ENCODE measurements around the gene PLTP. TPM values are rescaled to one million over a fixed set of nuclear protein-coding genes. Genes with fewer than 3 reads are reported as not detected.

The PLTP gene
- total and polyA plus RNA-seq, 2 of the 13 experiments (the other 11 are each of a cell fraction or from before 2014, with no cell fraction given) = 16.9 to 28.6 TPM

DNA sequence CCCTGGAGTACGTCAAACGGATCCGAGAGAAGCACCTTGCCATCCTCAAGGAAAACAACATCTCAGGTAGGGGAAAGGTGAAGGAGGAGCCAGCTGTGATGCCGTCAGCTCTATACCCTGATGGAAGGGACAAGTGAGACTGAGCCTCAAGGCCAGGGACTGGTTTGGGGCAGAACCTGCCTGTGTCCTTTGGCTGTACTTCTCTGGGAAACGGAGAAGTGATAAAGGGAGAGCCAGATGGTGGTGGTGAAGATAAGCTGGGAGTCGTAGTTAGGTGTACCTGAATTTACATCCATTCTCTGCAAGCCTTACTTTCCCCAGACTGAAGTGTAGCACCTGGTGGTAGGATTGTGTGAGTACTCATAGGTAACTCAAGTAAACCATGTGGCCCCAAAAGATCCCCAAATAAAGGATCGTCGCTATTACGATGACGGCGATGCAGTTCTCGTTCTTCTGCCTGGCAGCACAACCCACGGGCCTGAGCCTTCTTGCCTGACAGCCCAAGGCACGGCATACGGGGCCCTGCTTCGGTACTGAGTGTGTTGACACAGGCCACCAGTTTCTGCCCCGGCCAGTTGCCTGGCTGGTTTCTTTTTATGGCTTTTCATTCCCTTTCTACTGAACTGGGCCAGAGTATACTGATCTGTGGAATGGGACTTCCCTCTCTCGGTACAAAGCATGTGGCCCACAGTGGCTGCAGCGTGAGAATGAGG is 33.2 kb upstream of the PLTP start (continued):
- TF ChIP-seq GZF1 (CRISPR knock-in tag; IDR thresholded peaks at IDR 0.05) = no peak
- TF ChIP-seq ARNT (IDR thresholded peaks at IDR 0.05) = no peak
- no peak for TF ChIP-seq MXI1 (IDR thresholded peaks at IDR 0.05; ENCODE audit: borderline replicate concordance, low read depth, low read length)
- TF ChIP-seq AGO2 (optimal IDR thresholded peaks at IDR 0.05; ENCODE audit: low read depth, low read length) = no peak
- TF ChIP-seq DPF2 (CRISPR knock-in tag; IDR thresholded peaks at IDR 0.05; ENCODE audit: borderline replicate concordance, low read depth) = 0 out of 2 replicates have a peak, but pooled peaks have one; percentile 5
- TF ChIP-seq LCORL (IDR thresholded peaks at IDR 0.05) = no peak
- TF ChIP-seq LCORL (CRISPR knock-in tag; IDR thresholded peaks at IDR 0.05) = no peak
- TF ChIP-seq POLR2AphosphoS2 (IDR thresholded peaks at IDR 0.05; ENCODE audit: low read depth, low read length) = no peak
- TF ChIP-seq, protein P1, sequence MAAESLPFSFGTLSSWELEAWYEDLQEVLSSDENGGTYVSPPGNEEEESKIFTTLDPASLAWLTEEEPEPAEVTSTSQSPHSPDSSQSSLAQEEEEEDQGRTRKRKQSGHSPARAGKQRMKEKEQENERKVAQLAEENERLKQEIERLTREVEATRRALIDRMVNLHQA (CRISPR knock-in tag; IDR thresholded peaks at IDR 0.05) = no peak
- TF ChIP-seq ZNF713 (CRISPR knock-in tag; IDR thresholded peaks at IDR 0.05) = no peak

DNA sequence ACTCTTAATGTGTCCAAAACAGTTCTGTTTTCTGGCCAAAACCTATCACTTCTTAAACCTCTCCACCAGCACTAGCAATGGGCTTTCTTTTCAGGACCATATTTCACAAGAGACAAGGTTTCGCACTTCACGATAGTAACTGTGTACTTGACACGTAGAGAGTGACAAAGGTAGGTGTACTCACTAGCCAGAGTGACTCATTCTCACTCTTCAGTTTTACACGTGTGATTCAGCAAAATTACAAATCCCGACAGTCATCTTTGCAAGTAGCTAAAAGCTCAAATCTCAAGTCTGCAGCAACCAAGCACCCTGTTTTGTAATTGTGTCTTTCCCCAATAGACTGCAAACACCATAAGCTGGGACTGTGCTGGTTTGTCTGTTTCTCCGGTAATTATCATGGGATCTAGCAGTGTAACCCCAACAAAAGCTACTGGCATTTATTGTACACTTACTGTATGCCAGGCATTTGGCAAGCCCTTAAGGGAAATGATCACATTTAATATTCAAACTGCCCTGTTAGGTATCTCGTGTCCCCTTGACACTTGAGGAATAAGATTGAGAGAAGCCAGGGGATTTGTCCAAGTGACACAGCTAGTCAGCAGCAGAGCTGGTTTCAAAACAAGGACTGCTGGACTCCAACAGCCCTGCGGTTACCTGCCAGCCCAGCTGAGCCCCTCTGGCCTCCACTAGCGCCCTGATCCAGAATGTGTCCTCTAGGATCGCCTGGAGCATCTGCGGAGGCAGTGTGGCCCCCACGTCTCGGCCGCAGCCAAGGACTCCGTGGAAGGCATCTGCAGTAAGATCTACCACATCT is 32.4 kb upstream of the PLTP start:
- ChIA-PET CTCF (ENCODE audit: low intra/inter-chr PET ratio, low total read pairs) (no interaction called here), POLR2A (interaction anchor here (0.5 to 7.7 kb wide), 5 partner anchors 9 to 54 kb away, joined by 3 to 201 read pairs (median 4); partner anchors contain the start of genes CTSA, NEURL2, PCIF1 and ZNF335)
- Histone ChIP-seq H4K20me1 (ENCODE audit: insufficient read depth, low read length) (no peaks in the 10 kb centered on the region), H3K27ac (ENCODE audit: extremely low read length, insufficient read depth, low read length) (no peak overlapping the region), H3K4me3 (replicated peaks in 1 of 3; ENCODE audit: insufficient read depth in 1 of 3, low read depth in 2 of 3, low read length in 3 of 3) (no peak overlapping the region), H3K9me3 (ENCODE audit: low read length) (no peaks in the 10 kb centered on the region), H3K36me3 (replicated peaks in 1 of 2; ENCODE audit: control insufficient read depth in 1 of 2, insufficient read depth in 2 of 2, low read length in 2 of 2) (peaks cover 56 to 81% of the 10 kb centered on the region in 2 experiments), H3K79me2 (ENCODE audit: insufficient read depth, low read length) (no peaks in the 10 kb centered on the region), H3K4me2 (ENCODE audit: low read depth, low read length) (no peak overlapping the region), H3K4me1 (ENCODE audit: insufficient read depth, low read length) (peaks cover 30% of the 10 kb centered on the region), H2AFZ (ENCODE audit: low read length) (no peak overlapping the region), H3K9ac (ENCODE audit: insufficient read depth, low read depth, low read length) (no peak overlapping the region), H3K27me3 (ENCODE audit: control insufficient read depth in 1 of 2, insufficient read depth in 2 of 2, low read length in 2 of 2) (no peaks in the 10 kb centered on the region)
- BruUV-seq (replicated peaks) = no TSS peak
- ATAC-seq (no peak), DNase-seq (ENCODE audit: low spot score) (no peak), FAIRE-seq (peak; percentile 4)
- 95% methylated on average over 15 of the region's 15 CpGs for WGBS (ENCODE audit: low lambda C conversion rate)
- TF ChIP-seq MED8 (CRISPR knock-in tag; IDR thresholded peaks at IDR 0.05; ENCODE audit: insufficient replicate concordance) (no peak), NFE2L2 (IDR thresholded peaks at IDR 0.05; ENCODE audit: low read length) (peak; percentile 56), PAF1 (CRISPR knock-in tag; IDR thresholded peaks at IDR 0.05) (0 out of 2 replicates have a peak, but pooled peaks have one; percentile 7), MAFF (IDR thresholded peaks at IDR 0.05; ENCODE audit: low read depth, low read length) (peak; percentile 15; the same call in 1 of the 2 replicates), ZNF672 (CRISPR knock-in tag; IDR thresholded peaks at IDR 0.05) (0 out of 2 replicates have a peak, but pooled peaks have one; percentile 34), POLR2AphosphoS2 (IDR thresholded peaks at IDR 0.05; ENCODE audit: low read depth, low read length) (0 out of 2 replicates have a peak, but pooled peaks have one; percentile 48), ISX (CRISPR knock-in tag; conservative IDR thresholded peaks at IDR 0.05) (0 out of 2 replicates have a peak, but pooled peaks have one; percentile 40)
- TF ChIP-seq, protein P2, sequence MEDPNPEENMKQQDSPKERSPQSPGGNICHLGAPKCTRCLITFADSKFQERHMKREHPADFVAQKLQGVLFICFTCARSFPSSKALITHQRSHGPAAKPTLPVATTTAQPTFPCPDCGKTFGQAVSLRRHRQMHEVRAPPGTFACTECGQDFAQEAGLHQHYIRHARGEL (CRISPR knock-in tag; IDR thresholded peaks at IDR 0.05) = no peak
- in situ Hi-C loops (cut with HindIII; ENCODE audit: extremely low pct_ligation_motif_present, low pct_unique_long_range_greater_than_20kb) = no loop called here
- intact Hi-C loops (cut with micrococcal nuclease; ENCODE audit: unreplicated experiment) = no loop called here

Data from HepG2 (cell line).